Measurements from ENCODE around the gene KXD1.

GRCh38 chr19:18523841-18524240, 33.8 kb upstream of the KXD1 start:
- no peak for TF ChIP-seq CTCF (IDR thresholded peaks at IDR 0.05)
- TF ChIP-seq POLR2A (IDR thresholded peaks at IDR 0.05) = no peak
